HG03469 (cell line): ENCODE measurements around the gene ELOVL5.

Source experiments
- ATAC-seq: cut with Tn5 transposase; IDR thresholded peaks from one replicate; pipeline ENCODE4 v1.9.1; 2021; ENCODE audit warnings: mild to moderate bottlenecking, moderate library complexity, moderate number of reproducible peaks; ENCODE audit not compliant: unreplicated experiment

Gene ELOVL5

DNA sequence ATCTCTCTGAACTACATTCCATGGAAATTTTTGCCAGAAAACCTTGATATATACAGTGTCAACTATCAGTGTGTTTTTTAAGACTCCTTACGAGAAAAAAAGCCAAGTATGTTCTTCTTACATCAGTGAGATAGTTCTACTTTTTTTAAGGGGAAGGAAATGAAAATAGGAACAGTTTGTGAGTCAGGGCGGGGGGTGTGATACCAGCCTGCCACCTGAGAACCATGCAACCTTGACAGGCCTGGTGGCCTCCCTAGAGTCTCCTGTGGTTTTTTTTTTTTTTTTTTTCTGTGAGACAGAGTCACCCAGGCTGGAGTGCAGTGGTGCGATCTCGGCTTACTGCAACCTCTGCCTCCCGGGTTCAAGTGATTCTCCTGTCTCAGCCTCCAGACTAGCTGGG lies 103.8 kb downstream of the ELOVL5 start:
- peak; percentile 61 for ATAC-seq

DNA sequence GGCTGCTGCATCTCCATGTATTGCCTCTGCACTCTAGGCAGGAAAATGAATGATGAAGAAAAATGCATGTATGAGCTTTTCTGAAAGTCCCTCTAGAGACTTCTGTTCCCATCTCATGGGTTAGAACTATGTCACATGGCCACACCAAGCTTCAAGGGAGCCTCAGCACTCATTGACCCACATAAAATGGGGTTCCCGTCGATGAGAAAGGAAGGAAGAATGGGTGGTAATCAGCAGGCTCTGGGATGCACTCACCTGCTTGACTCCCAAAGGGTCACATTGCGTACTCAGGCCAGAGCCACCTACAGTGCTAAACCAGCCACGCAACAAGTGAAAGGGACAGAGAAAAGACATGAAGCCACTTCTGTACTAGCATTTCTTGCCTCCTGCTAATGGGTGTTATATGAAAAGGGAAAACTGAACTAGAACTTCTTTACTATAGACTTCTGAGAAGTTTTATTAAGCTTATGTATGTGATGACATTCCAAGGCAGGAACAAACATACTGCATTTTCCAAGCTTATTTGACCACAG lies 104.3 kb downstream of the ELOVL5 start:
- ATAC-seq, result no peak

DNA sequence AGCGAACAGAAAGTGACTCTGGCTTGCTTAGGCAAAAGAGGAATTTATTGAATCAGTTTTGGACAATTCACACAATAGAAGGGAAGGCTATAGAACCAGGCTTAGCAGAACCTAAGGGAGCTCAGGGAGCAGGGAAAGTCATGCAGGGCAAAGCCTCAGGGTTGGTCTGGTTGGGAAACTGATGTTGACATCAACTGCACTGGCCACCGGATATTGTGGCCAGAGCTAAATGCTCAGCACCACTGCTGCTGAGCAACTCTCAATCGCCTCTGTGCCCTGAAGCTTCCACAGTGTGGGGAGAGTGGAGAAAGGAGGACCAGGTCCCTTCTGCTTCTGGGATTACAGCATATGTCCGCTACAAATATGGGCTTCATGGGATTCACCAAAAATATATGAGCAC lies 106.8 kb downstream of the ELOVL5 start:
- ATAC-seq, result no peak

DNA sequence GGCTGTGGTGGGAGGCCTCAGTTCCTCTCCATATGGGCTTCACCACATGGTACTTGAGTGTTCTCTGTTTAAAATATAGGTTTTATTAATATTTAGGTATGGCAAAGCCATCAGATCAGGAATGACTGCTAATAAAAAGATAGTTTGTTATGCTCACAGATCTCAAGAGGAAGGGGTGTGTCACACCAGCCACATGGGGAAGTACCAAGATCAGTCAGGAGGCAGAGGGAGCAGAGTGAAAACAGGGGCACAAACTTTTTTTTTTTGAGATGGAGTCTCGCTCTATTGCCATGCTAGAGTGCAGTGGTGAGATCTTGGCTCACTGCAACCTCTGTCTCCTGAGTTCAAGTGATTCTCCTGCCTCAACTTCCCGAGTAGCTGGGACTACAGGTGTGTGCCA lies 108.0 kb downstream of the ELOVL5 start:
- ATAC-seq, result no peak

DNA sequence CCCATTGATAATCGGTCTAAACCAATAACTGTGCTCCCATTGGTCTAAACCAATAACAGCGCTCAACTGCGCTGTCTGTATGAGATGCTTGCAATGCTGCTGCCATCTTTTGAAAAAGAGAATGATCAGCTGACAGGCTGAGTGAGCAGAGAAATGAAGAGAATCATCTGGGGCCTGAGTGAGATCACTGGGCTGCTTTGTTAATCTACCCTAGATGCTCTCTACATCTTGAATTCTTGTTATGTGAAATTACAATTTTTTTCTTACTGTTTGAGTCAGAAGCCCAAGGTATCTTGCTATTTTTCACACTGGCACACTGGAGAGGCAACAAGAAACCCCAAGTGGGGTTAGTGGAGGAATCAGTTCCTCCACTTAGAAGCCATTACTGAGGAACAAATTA lies 108.6 kb downstream of the ELOVL5 start:
- ATAC-seq, result no peak

DNA sequence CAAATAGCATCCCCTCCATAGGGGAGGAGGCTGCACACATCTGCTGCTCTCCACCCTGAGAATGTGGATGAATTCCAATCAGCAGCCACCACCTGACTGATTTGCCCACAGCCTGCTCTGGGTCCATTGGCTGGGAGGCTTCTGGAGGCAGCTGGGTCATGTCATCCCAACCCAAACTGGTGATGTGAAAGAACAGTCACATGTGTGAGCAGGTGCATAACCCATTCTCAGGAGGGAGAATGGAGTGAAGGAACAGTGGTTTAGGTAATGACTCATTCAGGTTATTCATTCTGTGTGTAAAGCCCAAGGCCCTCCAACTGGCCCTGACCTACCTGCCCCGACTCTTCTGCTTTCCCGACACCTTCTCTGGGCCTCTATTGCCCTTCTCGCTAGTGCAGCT lies 109.2 kb downstream of the ELOVL5 start:
- peak; percentile 48 for ATAC-seq

DNA sequence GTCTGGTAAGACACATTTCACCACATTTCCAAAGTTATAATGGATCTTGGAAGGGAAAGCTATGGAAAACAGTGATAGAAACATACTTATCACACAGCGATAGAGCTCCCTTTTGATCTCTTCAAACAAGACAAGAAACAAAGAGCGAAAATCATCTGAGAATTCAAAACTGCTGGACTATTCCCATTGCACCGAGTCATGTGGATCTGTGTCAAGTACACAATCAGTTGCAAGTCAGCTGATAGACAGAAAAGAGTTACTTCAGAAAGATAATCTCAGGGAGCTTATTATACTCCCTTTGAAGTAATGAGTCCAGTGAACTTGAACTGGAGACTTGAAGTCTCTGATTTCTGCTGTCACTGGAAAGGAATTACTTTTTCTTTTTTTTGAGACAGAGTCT lies 110.4 kb downstream of the ELOVL5 start:
- no peak for ATAC-seq

DNA sequence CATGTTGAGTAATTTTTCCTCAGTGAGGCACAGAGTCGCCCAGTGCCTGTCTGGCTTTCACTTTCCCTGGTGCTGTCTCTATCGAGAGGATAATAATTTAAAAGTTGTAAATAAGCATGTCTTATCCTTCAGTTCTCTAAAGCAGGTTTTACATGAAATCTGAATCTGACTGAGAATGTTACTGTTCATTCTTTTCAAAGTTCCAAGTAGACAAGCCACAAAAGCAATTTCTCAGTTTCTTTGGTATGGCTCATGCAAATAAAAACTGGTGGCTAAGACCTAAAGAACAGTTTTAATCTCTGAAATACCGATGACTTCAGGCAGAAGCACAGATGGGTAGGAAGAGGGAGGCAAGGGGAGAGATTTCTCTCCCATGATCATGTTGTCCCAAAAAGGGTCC lies 112.5 kb downstream of the ELOVL5 start:
- peak; percentile 22 for ATAC-seq

DNA sequence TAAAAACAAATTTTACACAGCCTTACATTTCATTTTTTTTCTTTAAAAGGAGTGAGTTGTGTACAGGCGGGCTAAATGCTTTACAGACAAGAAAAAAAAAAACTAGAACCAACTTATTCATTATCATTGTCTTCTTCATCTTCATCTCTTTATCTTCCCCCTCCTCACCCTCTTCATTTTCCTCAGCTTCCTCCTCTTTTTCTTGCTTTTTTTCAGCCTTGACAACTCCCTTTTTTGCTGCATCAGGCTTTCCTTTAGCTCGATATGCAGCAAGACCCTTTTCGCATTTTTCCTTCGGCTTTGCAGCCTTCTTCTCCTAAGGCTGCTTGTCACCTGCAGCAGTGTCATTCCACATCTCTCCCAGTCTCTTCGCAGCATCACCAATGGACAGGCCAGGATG lies 113.2 kb downstream of the ELOVL5 start:
- ATAC-seq, result no peak

DNA sequence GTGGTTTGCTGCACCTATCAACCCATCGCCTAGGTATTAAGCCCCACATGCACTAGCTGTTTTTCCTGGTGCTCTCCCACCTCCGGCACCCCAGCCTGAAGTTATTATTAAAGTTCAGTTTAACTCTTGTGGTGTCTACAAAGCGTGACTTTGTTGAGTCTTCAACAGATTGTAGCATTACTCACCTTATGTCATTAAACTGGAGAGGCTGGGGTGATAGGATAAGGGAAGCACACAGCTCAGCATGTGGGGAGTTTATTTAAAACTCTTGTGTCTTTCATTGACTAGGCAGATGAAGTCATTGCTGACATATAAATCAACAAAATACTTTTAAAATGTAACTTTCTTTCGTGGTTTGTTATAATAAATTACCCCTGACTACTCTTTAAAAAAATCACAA lies 115.4 kb downstream of the ELOVL5 start:
- ATAC-seq, result no peak

DNA sequence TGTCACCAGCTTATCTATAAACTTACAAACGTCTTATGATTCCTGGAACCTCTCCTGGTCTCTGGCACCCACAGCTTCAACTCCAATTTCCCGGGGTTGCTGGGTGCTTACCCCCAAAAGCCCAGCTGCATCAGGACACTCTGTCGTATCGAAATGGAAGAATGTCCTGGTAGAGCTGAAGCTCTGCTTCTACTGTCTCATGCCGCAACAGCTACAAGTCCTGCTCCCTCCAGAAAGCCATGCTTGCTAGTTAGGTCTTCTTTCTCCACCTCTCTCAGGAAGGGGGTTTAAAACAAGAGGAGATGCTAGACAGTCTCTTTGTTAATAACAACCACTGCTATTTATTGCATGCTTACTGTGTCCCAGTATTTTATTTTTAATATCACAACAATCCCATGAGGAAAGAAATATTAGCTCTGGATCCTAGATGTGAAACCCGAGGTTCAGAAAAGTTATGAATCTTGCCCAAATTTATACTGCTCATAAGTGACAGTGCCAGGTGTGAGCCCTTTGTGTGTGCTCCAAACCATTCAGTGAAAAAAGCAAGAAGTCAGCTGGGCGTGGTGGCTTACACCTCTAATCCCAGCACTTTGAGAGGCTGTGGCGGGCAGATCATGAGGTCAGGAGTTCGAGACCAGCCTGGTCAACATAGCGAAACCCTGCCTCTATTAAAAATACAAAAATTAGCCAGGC lies 117.8 kb downstream of the ELOVL5 start:
- ATAC-seq, result no peak

DNA sequence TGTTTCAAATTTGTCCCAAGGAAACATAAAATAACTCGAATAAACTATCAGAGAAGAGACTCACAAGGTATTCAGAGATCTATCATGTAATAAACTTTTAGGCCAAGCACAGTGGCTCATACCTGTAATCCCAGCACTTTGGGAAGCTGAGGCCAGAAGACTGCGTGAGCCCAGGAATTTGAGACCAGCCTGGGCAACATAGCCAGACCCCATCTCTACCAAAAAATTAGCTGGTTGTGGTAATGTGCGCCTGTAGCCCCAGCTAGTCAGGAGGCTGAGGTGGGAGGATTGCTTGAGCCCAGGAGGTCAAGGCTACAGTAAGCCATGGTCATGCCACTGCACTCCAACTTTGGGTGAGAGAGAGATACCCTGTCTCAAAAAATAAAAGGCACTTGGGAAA lies 120.9 kb downstream of the ELOVL5 start:
- ATAC-seq, result no peak

DNA sequence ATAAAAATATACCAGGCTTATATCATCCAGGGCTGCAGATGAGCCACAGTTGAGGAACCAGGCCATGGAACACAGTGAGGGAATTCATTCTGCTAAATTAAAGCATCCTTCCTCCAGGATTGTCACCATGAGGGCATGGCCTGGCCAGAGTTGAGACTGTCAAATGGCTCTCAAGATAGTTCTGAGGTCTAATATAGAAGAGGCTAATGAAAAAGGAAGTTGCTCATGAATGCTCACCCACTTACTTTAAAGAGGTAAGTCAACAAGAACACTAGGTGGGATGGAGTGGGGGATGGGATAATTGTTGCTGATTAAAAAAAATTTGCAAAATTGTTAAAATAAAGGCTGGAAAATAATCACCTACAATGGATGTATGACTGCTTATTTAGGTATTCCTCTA lies 128.1 kb downstream of the ELOVL5 start:
- ATAC-seq, result no peak
